DMS79 treated with DMSO at 0.1 percent for 48 hours (cell line): ENCODE measurements around the gene CNKSR2.

Experiments
- DNase-seq: peaks from one replicate; lab custom pipeline; 2025; lab: John Stamatoyannopoulos, UW

The CNKSR2 gene

GRCh38 chrX:21675931-21676330, 301.7 kb downstream of the CNKSR2 start:
- DNase-seq = no peak

DNA sequence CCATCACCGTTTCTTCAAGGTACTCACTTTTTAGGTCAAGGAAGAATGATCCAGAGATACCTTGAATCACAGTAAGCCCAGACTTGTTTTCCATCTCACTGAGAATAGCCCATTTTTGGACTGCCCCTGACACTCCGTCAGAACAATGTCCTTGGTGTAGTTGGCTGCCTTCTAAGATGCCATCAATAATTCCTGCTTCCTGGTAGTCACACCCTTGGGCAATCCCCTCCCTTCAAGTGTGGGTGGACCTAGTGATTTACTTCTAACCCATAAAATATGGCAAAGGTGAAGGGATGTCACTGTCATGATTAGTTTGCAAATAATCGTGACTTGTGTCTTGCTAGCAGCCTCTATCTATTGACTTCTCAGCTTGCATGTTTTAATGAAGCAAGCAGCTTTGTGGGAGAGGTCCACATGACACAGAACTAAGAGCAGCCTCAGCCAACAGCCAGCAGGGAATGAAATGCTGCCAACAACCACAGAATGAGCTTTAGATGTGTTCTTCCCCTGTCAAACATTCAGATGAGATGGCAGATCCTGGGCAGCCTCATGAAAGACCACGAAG, 303.9 kb downstream of the CNKSR2 start:
- DNase-seq = no peak

DNA sequence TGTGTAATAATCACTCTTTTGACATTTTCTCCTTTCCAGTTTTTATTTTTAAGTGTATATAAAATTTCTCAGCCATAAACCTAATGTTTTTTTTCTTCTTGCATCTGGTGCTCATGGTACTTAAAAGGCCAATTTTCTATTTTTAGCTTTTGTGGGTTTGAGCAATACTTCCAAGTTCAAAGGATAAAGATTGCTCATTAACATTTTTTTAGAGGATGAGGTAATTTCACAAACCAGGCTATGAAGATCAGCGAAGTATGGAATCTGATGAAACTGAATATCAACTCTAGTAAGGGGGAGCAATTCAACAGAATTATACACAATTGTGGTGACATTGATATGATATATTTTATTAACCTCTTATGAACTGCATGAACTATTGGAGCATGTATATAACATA, 309.7 kb downstream of the CNKSR2 start:
- DNase-seq = no peak

- no peak for DNase-seq
These were observed 317.3 kb downstream of the CNKSR2 start for GRCh38 chrX:21691512-21692018.

GRCh38 chrX:21698272-21698671, 324.1 kb downstream of the CNKSR2 start:
- DNase-seq = no peak

DNA sequence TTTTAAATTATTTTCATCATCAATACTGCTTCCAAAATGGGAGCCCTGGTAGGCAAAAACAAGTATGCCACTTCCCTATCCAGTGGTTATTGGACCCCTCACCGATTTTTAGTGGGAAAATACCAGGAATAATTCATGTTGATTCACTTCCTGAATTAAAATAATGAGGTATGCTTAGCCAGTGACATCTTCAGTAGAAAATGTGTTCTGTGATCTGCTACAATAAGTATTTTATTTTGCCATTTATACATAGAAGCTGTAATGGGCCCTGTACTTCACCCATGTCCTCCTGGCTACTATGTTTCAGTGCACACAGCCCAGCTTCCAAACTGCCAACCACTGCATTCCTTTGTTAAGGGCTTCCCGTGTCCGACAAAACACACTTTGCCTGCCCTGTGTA, 324.9 kb downstream of the CNKSR2 start:
- DNase-seq = no peak

DNA sequence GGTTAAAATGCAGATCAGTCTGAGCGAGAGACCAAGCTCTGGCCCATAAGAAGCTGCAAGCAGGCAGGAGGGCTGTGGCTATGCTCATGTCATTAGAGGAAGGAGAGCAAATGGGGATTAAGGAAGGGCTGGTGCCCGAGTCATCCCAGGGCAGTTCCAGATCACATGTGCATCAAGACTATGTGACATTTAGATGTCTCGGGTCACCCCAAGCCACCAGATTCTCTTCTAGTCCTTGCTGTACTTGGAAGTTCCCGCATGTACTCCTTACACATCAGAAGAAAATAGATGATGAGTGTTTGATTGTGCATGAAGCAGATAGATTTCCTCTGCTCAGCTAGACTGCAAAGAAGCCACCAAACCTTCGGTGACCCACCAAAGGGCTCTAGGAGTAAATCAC, 326.1 kb downstream of the CNKSR2 start:
- DNase-seq = no peak

- no peak for DNase-seq
These were observed 326.7 kb downstream of the CNKSR2 start for GRCh38 chrX:21700967-21701366.

DNA sequence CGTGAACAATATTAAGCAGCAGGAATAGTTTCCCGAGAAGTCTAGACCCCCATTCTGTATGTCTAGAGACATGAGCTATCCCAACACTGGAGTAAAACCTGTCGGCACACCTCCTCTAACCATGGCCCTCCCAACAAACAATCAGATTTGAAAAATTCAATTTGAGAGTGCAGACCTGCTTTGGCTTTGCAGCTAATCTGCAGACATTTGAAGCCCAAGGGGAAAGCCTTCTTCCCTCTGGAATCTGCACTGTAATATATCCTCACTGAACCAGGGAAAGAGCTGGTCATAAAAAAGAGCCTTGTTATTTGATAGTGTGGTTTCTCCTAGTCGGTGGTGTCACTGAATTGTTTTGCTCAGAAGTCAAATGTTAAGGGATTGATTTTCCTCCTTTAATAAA, 328.5 kb downstream of the CNKSR2 start:
- no peak for DNase-seq
